GM18505 (cell line): ENCODE measurements around the gene TSNAX.
A peak's percentile ranks its signal among the peaks of the same experiment; 100 is the strongest.

Experiments used
- ATAC-seq: cut with Tn5 transposase; IDR thresholded peaks from one replicate; pipeline ENCODE4 v1.9.1; 2021; ENCODE audit not compliant: unreplicated experiment
- POLR2A ChIP-seq: IDR thresholded peaks from 4 replicates; pipeline ENCODE4 v1.6.1; 2011; ENCODE audit warnings: borderline replicate concordance; ENCODE audit not compliant: insufficient read depth, insufficient read length; ENCODE audit errors: extremely low read depth

TSNAX gene

DNA sequence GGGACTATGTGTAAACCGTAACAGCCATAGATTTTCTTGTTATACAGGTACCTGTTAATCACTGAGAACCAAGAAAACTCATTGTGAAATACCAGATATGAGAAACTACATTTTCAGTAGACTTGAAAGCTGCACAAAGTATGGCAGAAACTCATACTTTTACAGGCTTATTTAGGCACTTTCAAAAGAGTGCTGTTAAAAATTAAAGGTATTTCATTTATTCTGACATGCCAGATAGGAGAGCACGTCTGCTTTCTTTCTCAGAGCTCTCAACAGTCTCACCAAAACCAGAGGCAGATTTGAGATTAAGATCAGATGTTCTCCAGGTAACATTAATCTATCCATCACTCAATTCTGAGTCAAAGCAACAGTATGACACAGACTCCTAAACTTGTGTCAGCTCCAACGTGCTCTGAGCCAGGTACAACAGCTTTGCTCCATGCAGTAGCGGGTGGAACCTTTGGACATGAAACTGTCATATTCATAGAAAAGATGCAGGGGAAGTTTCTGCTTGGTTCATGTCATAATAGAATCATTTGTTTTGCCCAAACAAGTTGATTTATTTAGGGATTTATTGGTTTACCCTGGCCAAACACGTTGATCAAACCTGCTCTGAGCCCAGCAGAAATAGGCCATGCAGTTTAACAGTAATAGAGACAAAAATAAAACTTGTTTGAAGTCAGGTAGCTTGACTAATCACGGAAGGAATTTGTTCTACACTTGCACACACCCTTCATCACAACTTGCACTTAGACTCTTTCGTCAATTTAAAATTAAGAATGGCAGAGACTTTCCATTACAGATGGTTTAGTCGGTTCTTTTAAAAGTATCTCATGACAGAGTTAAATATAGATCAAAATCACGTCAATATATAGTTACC, 20.8 kb upstream of the TSNAX start:
- TF ChIP-seq POLR2A: no peak
- no peak for ATAC-seq

DNA sequence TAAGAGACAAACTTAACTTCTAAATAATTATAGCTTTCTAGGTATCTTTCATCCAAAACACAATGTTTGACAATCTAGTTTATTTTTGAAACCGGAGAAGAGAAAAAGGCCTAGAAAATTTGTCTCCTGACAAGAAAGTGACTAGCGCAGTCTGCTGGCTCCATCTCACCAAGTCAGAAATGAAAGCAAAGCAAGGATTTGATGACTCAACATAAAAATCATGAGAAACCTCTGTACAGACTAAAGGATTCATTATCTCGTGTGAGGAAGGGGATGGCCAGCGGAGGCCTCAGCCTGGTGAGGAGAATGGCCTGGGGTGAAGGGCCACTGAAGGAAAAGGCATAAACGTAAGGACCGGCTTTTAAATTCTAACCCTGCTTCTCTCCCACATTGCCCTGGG, 20.0 kb upstream of the TSNAX start:
- ATAC-seq: no peak
- TF ChIP-seq POLR2A: no peak

DNA sequence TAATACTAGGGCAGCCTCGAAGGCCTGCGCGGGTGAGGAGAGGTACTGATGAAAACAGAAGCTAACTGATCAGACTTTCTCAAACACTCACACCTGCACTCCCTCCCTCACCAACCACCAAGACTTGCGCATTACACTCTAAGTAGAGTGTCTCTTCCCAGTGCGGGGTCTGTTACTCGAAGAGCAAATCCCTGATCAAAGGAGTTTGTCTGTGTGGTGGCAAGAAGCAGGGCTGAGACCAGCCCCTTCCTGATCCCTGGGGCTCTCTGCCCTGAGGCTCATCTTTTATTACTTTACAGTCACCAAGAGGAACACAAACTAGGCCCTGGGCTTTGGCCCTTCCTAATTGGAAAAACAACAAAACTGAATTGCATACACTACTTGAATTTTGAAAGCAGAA, 19.5 kb upstream of the TSNAX start:
- TF ChIP-seq POLR2A: no peak
- no peak for ATAC-seq

DNA sequence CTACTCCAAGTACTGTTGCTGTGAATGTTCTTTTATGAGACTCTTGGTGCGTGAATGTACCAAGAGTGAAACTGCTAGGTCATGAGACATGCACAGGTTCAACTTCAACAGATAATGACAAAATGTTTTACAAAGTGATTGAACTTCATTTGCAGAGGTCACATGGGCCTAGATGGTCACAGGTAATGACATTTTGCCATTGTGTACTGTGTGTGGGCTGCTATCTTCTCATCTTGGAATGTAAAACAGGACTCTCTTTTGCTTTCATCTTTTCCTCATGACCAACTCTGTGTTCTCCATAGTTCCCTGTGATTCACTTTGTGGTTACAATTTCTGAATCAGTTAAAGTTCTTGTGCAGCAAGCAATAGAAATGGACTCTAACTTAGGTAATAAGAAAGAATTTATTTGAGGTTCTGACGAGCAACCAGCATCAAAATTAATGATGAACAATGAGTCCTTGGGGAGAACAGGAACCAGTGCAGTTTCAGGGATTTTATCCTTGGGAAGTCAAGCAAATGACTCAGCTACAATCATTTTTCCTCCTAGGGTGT, 16.2 kb upstream of the TSNAX start:
- no peak for ATAC-seq
- TF ChIP-seq POLR2A: no peak

DNA sequence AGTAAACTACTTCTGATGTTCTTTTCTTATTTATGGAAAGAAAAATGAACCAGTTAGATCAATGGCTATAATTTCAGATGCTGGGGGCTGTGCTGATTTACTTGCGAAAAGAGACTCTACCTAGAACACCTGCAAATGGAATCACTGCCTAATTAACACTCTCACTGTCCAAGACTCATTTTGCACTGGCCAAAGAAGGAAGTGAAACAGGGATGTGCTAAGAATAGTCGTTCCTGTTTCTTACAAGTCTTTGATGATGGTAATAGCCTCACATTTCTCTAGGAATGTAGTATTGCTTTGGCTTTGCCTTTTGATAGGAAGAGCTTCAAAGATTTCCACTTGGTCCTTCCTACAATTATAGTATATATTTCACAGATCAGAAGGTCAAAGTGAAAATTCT, 12.7 kb upstream of the TSNAX start:
- TF ChIP-seq POLR2A: no peak
- ATAC-seq: no peak

DNA sequence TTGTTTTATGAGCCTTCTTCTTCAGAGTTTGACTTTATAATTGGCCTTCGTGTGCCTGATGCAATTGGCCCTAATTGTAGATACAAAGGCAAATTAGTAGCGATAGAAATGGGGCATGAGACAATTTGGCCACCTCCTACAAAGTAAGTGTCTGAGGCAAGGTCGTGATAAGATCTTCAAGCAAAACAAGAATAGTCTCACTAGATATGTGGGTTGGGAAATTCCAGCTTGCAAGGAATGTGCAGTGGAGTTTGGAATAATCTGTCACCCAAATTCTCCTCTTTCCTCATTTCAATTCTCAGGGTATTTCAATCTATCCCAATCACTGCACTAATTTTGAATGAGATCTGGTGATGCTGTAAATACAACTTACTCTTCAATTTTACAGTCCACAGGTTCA, 11.4 kb upstream of the TSNAX start:
- no peak for ATAC-seq
- no peak for TF ChIP-seq POLR2A

DNA sequence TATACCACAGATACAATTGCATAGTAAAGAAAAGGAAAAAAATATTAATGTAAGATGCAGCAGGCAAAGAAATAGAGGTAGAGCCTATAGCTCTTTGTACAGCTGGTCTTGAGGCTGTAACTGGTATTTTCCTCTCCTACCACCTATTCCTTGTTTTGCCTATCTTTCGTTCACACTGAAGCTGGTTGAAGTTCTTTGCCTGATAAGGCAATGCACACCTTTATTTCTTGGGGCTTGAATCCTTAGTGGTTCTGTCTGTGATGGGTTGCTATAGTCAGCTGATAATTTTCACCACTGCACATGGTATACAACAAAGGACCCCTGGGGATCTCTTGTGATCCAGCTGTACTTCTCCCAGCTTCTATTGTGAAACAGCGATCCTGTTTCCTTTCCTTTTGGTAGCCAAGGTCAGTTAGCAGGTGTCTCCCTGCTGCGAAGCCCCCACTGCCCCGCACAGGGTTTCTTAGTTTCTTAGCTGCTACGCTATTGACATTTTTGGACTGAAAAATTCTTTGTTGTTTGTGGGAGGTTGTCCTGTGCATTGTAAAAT, 9.9 kb upstream of the TSNAX start:
- no peak for ATAC-seq
- no peak for TF ChIP-seq POLR2A

DNA sequence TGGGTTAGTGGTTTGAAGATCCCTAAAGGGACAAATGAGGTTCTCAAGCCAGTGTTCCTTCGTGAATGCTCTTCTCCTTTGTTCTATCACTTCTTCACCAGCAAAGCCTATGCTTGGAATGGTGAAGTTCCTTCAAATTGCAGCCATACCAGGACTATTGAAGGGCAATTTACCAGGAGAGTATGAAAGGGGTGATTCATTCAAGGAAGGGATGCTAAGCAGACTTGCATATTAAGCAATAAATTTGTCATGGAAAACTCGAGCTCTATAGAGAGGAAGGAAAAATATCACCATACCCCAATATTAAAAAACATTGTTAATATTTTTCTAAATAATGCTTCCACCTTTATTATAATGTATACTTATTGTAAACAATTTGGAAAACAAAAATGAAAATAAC, 9.3 kb upstream of the TSNAX start:
- no peak for TF ChIP-seq POLR2A
- no peak for ATAC-seq

DNA sequence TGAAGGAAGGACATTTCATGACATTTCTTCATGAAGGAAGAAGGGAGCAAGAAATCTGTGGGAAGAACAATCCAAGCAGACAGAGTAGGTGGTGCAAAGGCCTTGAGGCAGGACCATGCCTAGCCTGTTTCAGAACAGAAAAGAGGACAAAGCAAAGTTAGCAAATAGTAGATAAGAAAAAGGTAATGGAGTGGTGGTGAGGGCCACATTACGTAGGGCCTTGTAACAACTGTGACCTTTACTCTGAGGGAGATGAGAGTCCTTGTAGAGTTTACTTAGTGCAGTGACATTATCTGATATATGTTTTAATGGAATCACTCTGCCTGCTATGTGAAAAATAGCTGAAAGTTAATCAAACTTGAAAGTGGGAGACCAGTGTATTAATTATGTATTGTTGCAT, 6.4 kb upstream of the TSNAX start:
- no peak for ATAC-seq
- TF ChIP-seq POLR2A: no peak

DNA sequence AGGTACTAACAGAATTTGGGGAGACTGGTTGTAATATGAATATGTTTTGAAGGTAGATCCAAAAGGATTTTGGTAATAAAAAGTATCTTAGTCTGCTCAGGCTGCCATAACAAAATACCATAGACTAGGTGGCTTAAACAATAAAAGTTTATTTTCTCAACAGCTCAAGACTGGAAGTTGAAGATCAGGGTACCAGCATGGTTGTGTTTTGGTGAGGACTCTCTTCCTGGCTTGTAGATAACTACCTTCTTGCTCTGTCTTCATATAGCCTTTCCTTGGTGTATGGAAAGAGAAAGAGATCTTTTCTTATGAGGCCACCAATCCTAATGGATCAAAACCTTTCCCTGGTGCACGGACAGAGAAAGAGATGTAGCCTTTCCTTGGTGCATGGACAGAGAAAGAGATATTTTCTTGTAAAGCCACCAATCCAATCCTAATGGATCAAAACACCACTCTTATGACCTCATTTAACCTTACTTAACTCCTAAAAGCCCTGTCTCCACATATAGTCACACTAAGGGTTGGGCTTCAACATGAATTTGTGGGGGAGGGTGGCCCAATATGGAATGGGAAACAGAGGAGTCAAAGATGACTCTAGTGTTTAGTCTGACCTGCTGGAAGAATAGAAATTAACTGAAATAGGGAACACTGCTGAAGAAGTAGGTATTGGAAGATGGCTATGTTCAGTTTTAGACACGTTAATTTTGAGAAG, 5.4 kb upstream of the TSNAX start:
- TF ChIP-seq POLR2A: no peak
- ATAC-seq: no peak

DNA sequence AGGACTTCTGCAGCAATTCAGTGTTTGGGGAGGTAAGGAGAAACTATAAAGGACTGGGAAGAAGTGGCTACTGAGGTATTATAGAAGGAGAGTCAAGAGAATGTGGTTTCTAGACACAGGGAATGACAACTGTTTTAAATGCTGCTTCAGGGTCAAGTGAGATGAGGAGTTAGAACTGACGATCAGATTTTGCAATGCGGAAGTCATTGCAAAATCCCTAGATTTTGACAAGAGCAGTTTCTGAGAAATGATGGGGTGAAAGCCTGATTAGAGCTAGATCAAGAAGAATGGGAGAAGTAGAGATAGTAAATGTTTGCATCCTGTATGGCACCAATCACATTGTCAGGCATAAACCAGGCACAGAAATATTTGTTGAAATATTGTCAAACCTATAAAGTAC, 4.7 kb upstream of the TSNAX start:
- no peak for TF ChIP-seq POLR2A
- ATAC-seq: no peak

DNA sequence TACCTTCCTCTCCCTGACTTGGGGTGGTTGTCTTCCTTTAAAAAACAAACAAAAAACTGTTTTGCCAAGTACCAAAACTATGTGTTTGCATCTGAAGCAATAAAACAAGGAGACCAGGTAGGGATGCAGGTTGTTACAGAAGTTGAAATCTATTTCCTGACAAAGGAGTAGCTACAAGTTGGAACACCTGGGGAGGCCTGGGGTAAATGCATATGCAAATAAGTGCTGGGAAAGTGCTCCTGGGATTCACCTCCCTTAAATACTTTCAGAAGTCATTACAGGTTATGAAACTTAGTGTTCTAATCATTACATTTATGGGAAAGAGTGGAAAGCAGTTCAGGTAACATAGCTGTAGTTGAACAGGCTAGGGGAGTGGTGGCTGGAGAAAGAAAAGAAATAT, 1.9 kb upstream of the TSNAX start:
- no peak for TF ChIP-seq POLR2A
- no peak for ATAC-seq

DNA sequence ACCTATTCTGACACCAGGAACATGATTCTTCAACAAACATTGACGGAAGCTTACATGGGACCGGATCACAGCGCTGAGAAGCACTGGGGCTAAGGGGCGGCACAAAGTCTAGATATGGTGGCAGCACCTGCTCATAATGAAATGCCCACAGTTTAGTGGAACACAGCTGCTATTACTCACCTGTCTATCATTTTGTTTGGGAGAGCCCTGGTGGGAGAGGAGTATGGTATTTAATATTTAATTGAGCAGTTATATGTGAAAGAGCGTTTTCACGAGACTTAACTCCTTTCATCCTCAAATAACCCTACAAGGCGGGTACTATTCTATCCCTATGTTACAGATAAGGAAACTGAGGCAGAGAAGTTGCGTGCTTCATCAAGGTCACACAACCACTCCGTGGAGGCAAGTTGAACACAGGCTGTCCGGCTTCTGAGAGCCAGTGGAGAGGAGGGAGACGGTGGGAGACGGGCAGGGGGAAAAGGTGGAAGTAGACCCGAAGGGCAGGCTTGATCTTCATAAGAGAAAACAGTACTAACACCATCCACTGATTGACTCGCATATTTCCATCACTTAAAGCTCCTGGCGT, 790 bp upstream of the TSNAX start:
- TF ChIP-seq POLR2A: no peak
- peak; percentile 3 for ATAC-seq

DNA sequence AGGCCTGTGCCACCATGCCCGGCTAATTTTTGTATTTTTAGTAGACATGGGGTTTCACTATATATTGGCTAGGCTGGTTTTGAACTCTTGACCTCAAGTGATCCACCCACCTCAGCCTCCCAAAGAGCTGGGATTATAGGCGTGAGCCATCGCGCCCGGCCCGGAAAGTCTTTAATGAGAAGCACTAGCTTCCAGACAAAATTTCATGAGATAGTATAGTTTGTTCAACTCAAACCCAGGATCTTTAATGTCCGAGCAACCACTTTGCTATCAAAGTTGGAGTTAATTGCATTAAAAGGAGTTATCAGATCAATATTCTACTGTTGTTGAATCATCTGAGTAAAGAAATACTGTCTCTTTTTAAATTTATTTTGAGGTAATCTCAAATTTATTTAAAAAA, 4.8 kb downstream of the TSNAX start:
- TF ChIP-seq POLR2A: no peak
- no peak for ATAC-seq

DNA sequence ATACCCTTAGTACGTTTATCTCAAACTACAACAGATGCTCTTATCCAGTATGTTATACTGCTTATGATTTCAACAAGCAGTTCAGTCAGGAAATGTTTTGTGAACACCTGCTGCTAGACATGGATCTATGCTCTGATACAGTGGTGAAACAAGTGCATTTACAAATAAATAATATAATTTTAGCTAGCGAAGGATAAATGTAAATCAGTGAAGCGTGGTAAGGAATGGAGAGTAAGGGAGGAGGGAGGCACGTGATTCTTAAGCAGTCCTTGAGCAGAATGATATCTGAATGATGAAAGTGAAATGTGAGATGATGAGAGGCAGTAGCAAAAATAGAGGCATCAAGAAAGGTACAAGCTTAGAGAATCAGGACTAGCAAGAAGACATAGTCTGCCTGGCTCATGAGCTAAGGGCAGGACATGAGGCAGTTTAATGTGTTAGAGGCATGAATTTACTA, 6.3 kb downstream of the TSNAX start:
- TF ChIP-seq POLR2A: no peak
- no peak for ATAC-seq
